ENCODE data around the gene PREX1.

The PREX1 gene

DNA sequence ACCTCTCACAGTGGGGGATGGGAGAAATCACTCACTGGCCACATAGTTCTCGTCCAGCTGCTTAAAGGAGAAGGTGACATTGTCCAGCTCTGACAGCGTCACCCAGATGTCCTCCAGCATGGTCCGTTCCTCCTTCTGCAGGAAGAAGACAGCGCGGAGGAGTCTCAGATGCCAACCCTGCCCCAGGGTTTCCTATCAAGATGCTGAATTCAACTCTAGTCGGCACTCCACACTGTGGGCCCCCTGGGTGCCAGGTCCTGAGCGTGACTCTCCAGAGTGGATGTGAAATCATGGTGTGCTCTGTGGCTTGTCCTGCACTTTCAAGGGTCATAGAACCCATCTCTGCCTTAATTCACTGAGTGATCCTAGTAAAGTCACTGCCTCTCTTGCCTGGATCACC is 193.2 kb downstream of the PREX1 start:
- H3K23ac ChIP-seq (ENCODE audit: low read depth, low read length, poor library complexity), result no peak overlapping the region
- no peak overlapping the region for H3K4me2 ChIP-seq (ENCODE audit: insufficient read depth, low read length, poor library complexity, severe bottlenecking)
- H3K36me3 ChIP-seq (replicated peaks in 1 of 2; ENCODE audit: control insufficient read depth in 2 of 2, insufficient read depth in 2 of 2, low read length in 2 of 2), result peaks cover 0 to 100% of the 10 kb centered on the region in 2 donors
- H2AFZ ChIP-seq (ENCODE audit: low read length), result no peak overlapping the region
- H3K27me3 ChIP-seq (ENCODE audit: control insufficient read depth in 3 of 3, insufficient read depth in 3 of 3, low read depth in 1 of 3, low read length in 3 of 3), result no peaks in the 10 kb centered on the region
- H3K9ac ChIP-seq (ENCODE audit: low read depth, low read length, poor library complexity), result no peak overlapping the region
- no peak for DNase-seq (ENCODE audit: low spot score)
- no peak overlapping the region for H2AK5ac ChIP-seq (ENCODE audit: low read depth, low read length)
- no CpG with 5 or more reads among the region's 7 CpGs for WGBS, 2 donors (ENCODE audit: extremely low coverage in 2 of 2, insufficient read length in 2 of 2, insufficient replicate concordance in 1 of 2)
- no peak overlapping the region for H3K27ac ChIP-seq (replicated peaks; ENCODE audit: low read length)
- no peak overlapping the region for H2BK12ac ChIP-seq (ENCODE audit: low read length)
- H3K4ac ChIP-seq (ENCODE audit: low read length), result no peak overlapping the region
- H3K18ac ChIP-seq (ENCODE audit: low read length), result no peak overlapping the region
- H4K91ac ChIP-seq (ENCODE audit: low read depth, low read length, poor library complexity), result no peak overlapping the region
- no peak overlapping the region for H2BK5ac ChIP-seq (ENCODE audit: low read length)
- H3K4me3 ChIP-seq (ENCODE audit: low read length in 2 of 2), result no peak overlapping the region
- no peaks in the 10 kb centered on the region for H3K9me3 ChIP-seq (replicated peaks in 1 of 2; ENCODE audit: control insufficient read depth in 2 of 2, insufficient read depth in 1 of 2, low read depth in 1 of 2, low read length in 2 of 2)
- no peak overlapping the region for H4K8ac ChIP-seq (ENCODE audit: low read depth, low read length)
- H3K14ac ChIP-seq (ENCODE audit: low read length), result no peak overlapping the region
- no peak overlapping the region for H2BK120ac ChIP-seq (ENCODE audit: low read depth, low read length)
- no peaks in the 10 kb centered on the region for H3K79me1 ChIP-seq (ENCODE audit: low read depth, low read length)
- no peaks in the 10 kb centered on the region for H3K4me1 ChIP-seq (ENCODE audit: control insufficient read depth in 2 of 2, insufficient read depth in 1 of 2, low read depth in 1 of 2, low read length in 2 of 2)
- no peak overlapping the region for H2BK15ac ChIP-seq (ENCODE audit: low read length)

- 100% methylated on average over 1 of the region's 9 CpGs; no CpG with 5 or more reads in 1 of the 2 donors for WGBS, 2 donors (ENCODE audit: extremely low coverage in 2 of 2, insufficient read length in 2 of 2, insufficient replicate concordance in 1 of 2)
- no peak overlapping the region for H3K4me3 ChIP-seq (ENCODE audit: low read length in 2 of 2)
- H3K4ac ChIP-seq (ENCODE audit: low read length), result no peak overlapping the region
- no peak overlapping the region for H4K91ac ChIP-seq (ENCODE audit: low read depth, low read length, poor library complexity)
- no peak overlapping the region for H2AK5ac ChIP-seq (ENCODE audit: low read depth, low read length)
- H3K14ac ChIP-seq (ENCODE audit: low read length), result no peak overlapping the region
- H3K79me1 ChIP-seq (ENCODE audit: low read depth, low read length), result no peaks in the 10 kb centered on the region
- no peak overlapping the region for H3K4me2 ChIP-seq (ENCODE audit: insufficient read depth, low read length, poor library complexity, severe bottlenecking)
- H3K27me3 ChIP-seq (ENCODE audit: control insufficient read depth in 3 of 3, insufficient read depth in 3 of 3, low read depth in 1 of 3, low read length in 3 of 3), result no peaks in the 10 kb centered on the region
- H2BK15ac ChIP-seq (ENCODE audit: low read length), result no peak overlapping the region
- no peaks in the 10 kb centered on the region for H3K4me1 ChIP-seq (ENCODE audit: control insufficient read depth in 2 of 2, insufficient read depth in 1 of 2, low read depth in 1 of 2, low read length in 2 of 2)
- peak overlapping the region; percentile 11 for H2BK120ac ChIP-seq (ENCODE audit: low read depth, low read length)
- H3K9me3 ChIP-seq (replicated peaks in 1 of 2; ENCODE audit: control insufficient read depth in 2 of 2, insufficient read depth in 1 of 2, low read depth in 1 of 2, low read length in 2 of 2), result no peaks in the 10 kb centered on the region
- H4K8ac ChIP-seq (ENCODE audit: low read depth, low read length), result no peak overlapping the region
- peaks cover 0 to 100% of the 10 kb centered on the region in 2 donors for H3K36me3 ChIP-seq (replicated peaks in 1 of 2; ENCODE audit: control insufficient read depth in 2 of 2, insufficient read depth in 2 of 2, low read length in 2 of 2)
- H3K9ac ChIP-seq (ENCODE audit: low read depth, low read length, poor library complexity), result no peak overlapping the region
- no peak overlapping the region for H2BK12ac ChIP-seq (ENCODE audit: low read length)
- no peak overlapping the region for H2BK5ac ChIP-seq (ENCODE audit: low read length)
- no peak overlapping the region for H3K18ac ChIP-seq (ENCODE audit: low read length)
- H3K23ac ChIP-seq (ENCODE audit: low read depth, low read length, poor library complexity), result no peak overlapping the region
- H2AFZ ChIP-seq (ENCODE audit: low read length), result no peak overlapping the region
- no peak overlapping the region for H3K27ac ChIP-seq (replicated peaks; ENCODE audit: low read length)
- no peak for DNase-seq (ENCODE audit: low spot score)
These were observed 194.1 kb downstream of the PREX1 start for GRCh38 chr20:48633620-48634257.

- H3K9me3 ChIP-seq (replicated peaks in 1 of 2; ENCODE audit: control insufficient read depth in 2 of 2, insufficient read depth in 1 of 2, low read depth in 1 of 2, low read length in 2 of 2), result no peaks in the 10 kb centered on the region
- no peak overlapping the region for H3K18ac ChIP-seq (ENCODE audit: low read length)
- H3K27me3 ChIP-seq (ENCODE audit: control insufficient read depth in 3 of 3, insufficient read depth in 3 of 3, low read depth in 1 of 3, low read length in 3 of 3), result no peaks in the 10 kb centered on the region
- H2BK120ac ChIP-seq (ENCODE audit: low read depth, low read length), result peak overlapping the region; percentile 11
- H2BK12ac ChIP-seq (ENCODE audit: low read length), result no peak overlapping the region
- H2AK5ac ChIP-seq (ENCODE audit: low read depth, low read length), result no peak overlapping the region
- no peak overlapping the region for H2AFZ ChIP-seq (ENCODE audit: low read length)
- no peak overlapping the region for H3K4me3 ChIP-seq (ENCODE audit: low read length in 2 of 2)
- H3K79me1 ChIP-seq (ENCODE audit: low read depth, low read length), result no peaks in the 10 kb centered on the region
- no CpG with 5 or more reads among the region's 12 CpGs for WGBS, 2 donors (ENCODE audit: extremely low coverage in 2 of 2, insufficient read length in 2 of 2, insufficient replicate concordance in 1 of 2)
- no peak for DNase-seq (ENCODE audit: low spot score)
- no peak overlapping the region for H3K4me2 ChIP-seq (ENCODE audit: insufficient read depth, low read length, poor library complexity, severe bottlenecking)
- H3K14ac ChIP-seq (ENCODE audit: low read length), result no peak overlapping the region
- no peak overlapping the region for H3K23ac ChIP-seq (ENCODE audit: low read depth, low read length, poor library complexity)
- H2BK15ac ChIP-seq (ENCODE audit: low read length), result no peak overlapping the region
- no peaks in the 10 kb centered on the region for H3K4me1 ChIP-seq (ENCODE audit: control insufficient read depth in 2 of 2, insufficient read depth in 1 of 2, low read depth in 1 of 2, low read length in 2 of 2)
- no peak overlapping the region for H3K9ac ChIP-seq (ENCODE audit: low read depth, low read length, poor library complexity)
- no peak overlapping the region for H3K27ac ChIP-seq (replicated peaks; ENCODE audit: low read length)
- H2BK5ac ChIP-seq (ENCODE audit: low read length), result no peak overlapping the region
- H4K91ac ChIP-seq (ENCODE audit: low read depth, low read length, poor library complexity), result no peak overlapping the region
- H4K8ac ChIP-seq (ENCODE audit: low read depth, low read length), result no peak overlapping the region
- H3K36me3 ChIP-seq (replicated peaks in 1 of 2; ENCODE audit: control insufficient read depth in 2 of 2, insufficient read depth in 2 of 2, low read length in 2 of 2), result peaks cover 0 to 100% of the 10 kb centered on the region in 2 donors
- H3K4ac ChIP-seq (ENCODE audit: low read length), result no peak overlapping the region
These were observed 194.8 kb downstream of the PREX1 start for GRCh38 chr20:48632825-48633619.

DNA sequence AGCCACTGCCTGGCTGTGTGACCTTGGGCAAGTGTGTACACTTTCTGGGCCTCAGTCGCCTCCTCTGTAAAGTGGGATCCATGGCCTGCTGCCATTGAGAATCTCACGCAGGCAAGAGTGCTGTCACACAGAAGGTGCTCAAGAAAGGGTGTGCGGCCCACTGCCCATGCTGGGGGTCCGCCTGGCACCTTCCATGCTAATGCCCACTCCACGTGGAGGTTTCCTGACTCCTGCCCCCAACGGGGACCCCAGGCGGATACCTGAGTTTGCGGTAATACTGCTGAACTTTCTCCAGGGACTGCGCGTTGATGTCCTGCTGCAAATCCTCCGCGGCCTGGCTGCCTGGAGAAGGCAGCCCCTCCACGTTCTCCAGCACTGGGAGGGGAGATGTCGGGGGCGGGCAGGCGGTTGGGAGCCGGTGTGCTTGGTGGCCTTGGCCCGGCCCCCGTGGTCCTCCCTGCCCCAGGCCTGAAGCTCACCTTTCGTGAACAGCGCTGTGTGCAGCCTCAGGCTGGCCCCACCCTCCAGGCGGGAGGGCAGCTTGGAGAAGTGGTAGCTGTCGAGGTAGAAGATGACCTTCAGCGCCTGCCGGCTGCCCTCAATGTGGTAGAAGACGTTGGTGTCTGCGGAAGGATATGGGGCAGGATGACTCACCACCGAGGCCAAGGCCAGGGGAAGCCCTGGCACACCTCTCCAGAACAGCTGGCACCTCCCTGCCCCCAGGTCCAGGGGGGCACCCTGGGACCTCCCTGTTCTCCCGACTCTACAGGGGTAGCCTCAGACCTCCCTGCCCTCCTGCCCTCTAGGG is 195.6 kb downstream of the PREX1 start:
- Histone ChIP-seq H2BK120ac (ENCODE audit: low read depth, low read length) (no peak overlapping the region), H2BK12ac (ENCODE audit: low read length) (no peak overlapping the region), H4K8ac (ENCODE audit: low read depth, low read length) (no peak overlapping the region), H3K4me1 (ENCODE audit: control insufficient read depth in 2 of 2, insufficient read depth in 1 of 2, low read depth in 1 of 2, low read length in 2 of 2) (no peaks in the 10 kb centered on the region), H2AFZ (ENCODE audit: low read length) (no peak overlapping the region), H3K27ac (replicated peaks; ENCODE audit: low read length) (no peak overlapping the region), H3K18ac (ENCODE audit: low read length) (peak overlapping the region; percentile 15), H2BK15ac (ENCODE audit: low read length) (no peak overlapping the region), H3K27me3 (ENCODE audit: control insufficient read depth in 3 of 3, insufficient read depth in 3 of 3, low read depth in 1 of 3, low read length in 3 of 3) (no peaks in the 10 kb centered on the region), H3K4me3 (ENCODE audit: low read length in 2 of 2) (no peak overlapping the region), H2BK5ac (ENCODE audit: low read length) (no peak overlapping the region), H3K4ac (ENCODE audit: low read length) (no peak overlapping the region), H3K4me2 (ENCODE audit: insufficient read depth, low read length, poor library complexity, severe bottlenecking) (no peak overlapping the region), H3K79me1 (ENCODE audit: low read depth, low read length) (no peaks in the 10 kb centered on the region), H3K14ac (ENCODE audit: low read length) (no peak overlapping the region), H2AK5ac (ENCODE audit: low read depth, low read length) (no peak overlapping the region), H3K9ac (ENCODE audit: low read depth, low read length, poor library complexity) (no peak overlapping the region), H4K91ac (ENCODE audit: low read depth, low read length, poor library complexity) (no peak overlapping the region), H3K23ac (ENCODE audit: low read depth, low read length, poor library complexity) (peak overlapping the region; percentile 12), H3K9me3 (replicated peaks in 1 of 2; ENCODE audit: control insufficient read depth in 2 of 2, insufficient read depth in 1 of 2, low read depth in 1 of 2, low read length in 2 of 2) (no peaks in the 10 kb centered on the region), H3K36me3 (replicated peaks in 1 of 2; ENCODE audit: control insufficient read depth in 2 of 2, insufficient read depth in 2 of 2, low read length in 2 of 2) (peaks cover 0 to 100% of the 10 kb centered on the region in 2 donors)
- WGBS, 2 donors (ENCODE audit: extremely low coverage in 2 of 2, insufficient read length in 2 of 2, insufficient replicate concordance in 1 of 2), result no CpG with 5 or more reads among the region's 29 CpGs
- no peak for DNase-seq (ENCODE audit: low spot score)
